HG03066 (cell line): Measurements from ENCODE around the gene BBLN.

Source experiments
- ATAC-seq: cut with Tn5 transposase; IDR thresholded peaks from one replicate; pipeline ENCODE4 v1.9.1; 2021; ENCODE audit warnings: low read depth; ENCODE audit not compliant: unreplicated experiment

The BBLN gene

GRCh38 chr9:128206916-128207910 lies 47.1 kb downstream of the BBLN start:
- ATAC-seq = no peak

DNA sequence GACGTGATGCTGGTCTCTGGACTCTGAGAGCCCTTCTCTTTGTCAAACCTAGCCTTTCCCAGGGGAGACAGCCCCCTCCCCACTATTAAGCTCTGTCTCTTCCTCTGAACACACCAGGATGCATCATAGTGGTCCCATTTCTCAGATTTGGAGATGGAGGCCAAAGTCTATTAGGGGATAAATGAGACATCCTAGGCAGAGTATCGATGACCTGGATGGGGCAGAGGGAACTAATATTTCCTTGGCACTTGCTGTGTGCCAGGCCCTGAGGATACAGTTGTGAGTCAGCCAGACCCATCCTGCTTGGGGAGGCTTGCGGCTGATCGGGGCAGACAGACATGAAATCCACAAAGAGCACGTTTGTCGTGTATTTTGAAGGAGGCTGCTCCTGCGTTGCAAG lies 48.3 kb downstream of the BBLN start:
- no peak for ATAC-seq

- no peak for ATAC-seq
Observed at GRCh38 chr9:128208946-128209669, 49.0 kb downstream of the BBLN start.

DNA sequence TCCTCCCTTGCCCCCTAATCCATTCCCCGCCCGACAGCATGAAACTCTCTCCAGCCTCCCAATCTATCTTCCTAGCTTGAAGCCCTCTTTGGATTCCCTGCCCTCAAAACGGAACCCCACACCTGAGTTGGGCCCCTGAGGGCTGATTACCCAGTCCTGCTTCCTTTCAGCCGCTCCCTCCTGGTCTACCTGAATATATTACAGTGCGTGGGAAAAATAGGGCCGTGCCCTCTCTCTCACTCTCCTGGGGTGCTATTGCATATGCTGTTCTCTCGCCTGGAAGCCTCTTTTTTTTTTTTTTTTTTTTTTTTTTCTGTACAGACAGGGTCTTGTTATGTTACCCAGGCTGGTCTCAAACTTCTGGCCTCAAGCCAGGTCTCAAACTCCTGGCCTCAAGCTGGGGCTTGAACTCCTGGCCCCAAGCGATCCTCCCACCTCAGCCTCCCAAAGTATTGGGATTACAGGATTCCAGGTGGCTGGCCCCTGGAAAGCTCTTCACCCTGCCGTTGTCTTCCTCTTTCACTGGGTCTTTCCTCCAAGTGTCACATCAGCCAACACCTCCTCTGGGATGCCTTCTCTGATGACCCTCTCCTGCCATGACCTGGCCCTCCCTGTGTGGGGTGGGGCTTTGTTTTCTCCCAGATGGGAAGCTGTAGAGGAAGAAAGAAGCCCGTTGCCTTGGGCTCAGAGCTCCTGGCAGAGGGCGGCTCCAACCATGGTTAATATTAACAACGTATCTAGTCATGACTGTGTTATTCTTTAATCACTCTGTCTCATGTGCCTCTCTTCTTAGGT lies 51.3 kb downstream of the BBLN start:
- no peak for ATAC-seq

GRCh38 chr9:128211981-128212281 lies 51.9 kb downstream of the BBLN start:
- no peak for ATAC-seq
